Spinal cord (tissue), 10 donors: ENCODE measurements around the gene GRK3. TPM values are rescaled to one million over a fixed set of nuclear protein-coding genes. Genes with fewer than 3 reads are reported as not detected.

Source experiments
- DNase-seq, 6 donors: peaks; one replicate each; pipeline versions ENCODE4 v3.0.0 to v3.0.0-alpha.2; 2013 to 2015; ENCODE audit warnings: low spot score in 6 of 6, low read depth in 4 of 6
- H3K27ac ChIP-seq: one replicate; pipeline ENCODE4 v1.5.1; 2013; ENCODE audit warnings: low read depth, low read length, control low read depth
- H3K27me3 ChIP-seq: one replicate; pipeline ENCODE4 v1.6.1; 2013; ENCODE audit warnings: low read length; ENCODE audit not compliant: control insufficient read depth, insufficient read depth
- H3K36me3 ChIP-seq: one replicate; pipeline ENCODE4 v1.6.1; 2013; ENCODE audit warnings: low read length; ENCODE audit not compliant: control insufficient read depth, insufficient read depth
- H3K4me1 ChIP-seq: one replicate; pipeline ENCODE4 v1.6.1; 2013; ENCODE audit warnings: low read length; ENCODE audit not compliant: control insufficient read depth, insufficient read depth
- H3K4me3 ChIP-seq: one replicate; pipeline ENCODE4 v1.5.1; 2013; ENCODE audit warnings: low read depth, low read length, control low read depth
- H3K9me3 ChIP-seq: one replicate; pipeline ENCODE4 v1.6.1; 2013; ENCODE audit warnings: low read length; ENCODE audit not compliant: control insufficient read depth, insufficient read depth
- WGBS: methylation state at CpG from one replicate; pipeline ENCODE4 v1.1.5; 2013; ENCODE audit warnings: missing lambda C conversion rate; ENCODE audit not compliant: insufficient coverage; 5-methylcytosine and 5-hydroxymethylcytosine counted together
- polyA plus RNA-seq, 2 donors: library from polyadenylated mRNA; unstranded; fragments of 120-200 nt; gene quantifications; one replicate each; pipeline ENCODE4 v1.2.1, GENCODE V29; 2013; ENCODE audit not compliant: insufficient read length in 2 of 2
- total RNA-seq, 2 donors: library from RNA; depleted of rRNA in 1 of 2; stranded (reverse); fragments of 120-200 nt in 1 of 2; fragments of >200 nt in 1 of 2; gene quantifications; one replicate each; pipeline versions ENCODE4 v1.2.3 to v1.2.4, GENCODE V29; 2013 to 2014
- donor health status: healthy.

GRK3 gene
- total and polyA plus RNA-seq, 4 donors = 13.6 to 33.7 (median 31.8) TPM

DNA sequence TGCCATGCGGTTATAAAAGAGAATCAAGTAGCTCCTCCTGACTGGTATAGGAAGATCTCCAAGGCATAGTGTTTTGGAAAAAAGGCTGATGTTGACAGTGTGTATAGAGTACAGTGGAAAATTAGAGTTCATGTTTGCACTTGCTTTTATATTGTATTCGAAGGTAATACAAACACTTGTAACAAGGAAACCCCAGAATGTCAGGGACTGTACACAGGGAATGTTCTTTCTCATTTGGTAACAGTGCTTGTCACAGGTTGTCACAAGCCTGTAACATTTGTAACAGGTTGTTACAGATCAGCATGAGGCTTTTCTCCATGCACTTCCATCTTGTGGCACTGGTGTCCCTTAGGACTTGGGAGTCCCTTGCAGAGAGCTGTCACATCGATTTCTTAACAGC lies 64.0 kb downstream of the GRK3 start:
- no peaks in the 10 kb centered on the region for H3K9me3 ChIP-seq

DNA sequence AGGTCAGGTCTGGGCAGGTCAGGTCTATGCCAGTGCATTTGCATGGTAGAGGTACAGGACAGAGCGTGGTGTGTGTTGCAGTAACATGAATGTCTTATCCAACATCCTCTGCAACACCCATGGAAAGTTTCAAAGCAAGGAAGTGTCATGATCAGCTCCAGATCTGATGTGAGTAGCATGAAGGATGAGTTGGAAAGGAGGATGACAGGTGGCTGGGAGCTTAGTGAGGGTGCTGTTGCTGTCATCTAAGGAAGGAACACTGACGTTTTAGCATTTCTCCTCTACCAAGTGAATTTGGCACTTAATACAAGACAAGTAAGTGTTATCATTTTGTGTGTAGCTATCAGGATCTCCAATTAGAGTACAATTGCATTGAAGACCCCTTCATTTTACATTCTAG lies 65.1 kb downstream of the GRK3 start:
- no peak overlapping the region for H3K4me3 ChIP-seq
- DNase-seq = no peak
- H3K4me1 ChIP-seq = no peaks in the 10 kb centered on the region
- H3K9me3 ChIP-seq = no peaks in the 10 kb centered on the region
- no peaks in the 10 kb centered on the region for H3K27me3 ChIP-seq
- H3K36me3 ChIP-seq = no peaks in the 10 kb centered on the region
- no CpG with 5 or more reads among the region's 2 CpGs for WGBS
- no peak overlapping the region for H3K27ac ChIP-seq

More for the DNA sequence above, 64.0 kb downstream of the GRK3 start:
- no peaks in the 10 kb centered on the region for H3K4me1 ChIP-seq
- no peak overlapping the region for H3K4me3 ChIP-seq
- no peak for DNase-seq
- 100% methylated on average over 1 of the region's 3 CpGs for WGBS
- no peaks in the 10 kb centered on the region for H3K27me3 ChIP-seq
- no peaks in the 10 kb centered on the region for H3K36me3 ChIP-seq
- H3K27ac ChIP-seq = no peak overlapping the region

DNA sequence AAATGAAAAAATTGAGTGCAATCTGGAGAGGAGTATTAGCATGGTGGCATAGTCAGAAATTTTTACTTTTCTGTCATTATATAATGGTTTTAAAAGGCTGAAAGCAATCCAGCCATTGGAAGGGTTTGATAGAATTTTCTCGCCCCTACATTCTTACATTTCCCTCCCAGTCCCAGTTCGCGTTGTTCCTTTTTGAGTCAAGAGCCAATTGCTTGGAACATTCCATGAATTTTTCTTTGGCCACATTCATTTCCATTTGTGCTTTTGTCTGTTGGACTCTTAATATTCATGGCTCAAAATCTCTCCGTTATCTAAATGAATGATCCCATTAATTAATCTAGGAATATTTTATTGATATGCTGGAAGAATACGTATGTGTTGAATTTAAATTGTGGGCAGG lies 66.0 kb downstream of the GRK3 start:
- no peak overlapping the region for H3K27ac ChIP-seq
- no peaks in the 10 kb centered on the region for H3K36me3 ChIP-seq
- no peaks in the 10 kb centered on the region for H3K9me3 ChIP-seq
- H3K4me1 ChIP-seq = no peaks in the 10 kb centered on the region
- no peaks in the 10 kb centered on the region for H3K27me3 ChIP-seq
- 100% methylated on average over 2 of the region's 5 CpGs for WGBS
- DNase-seq = peak in 1 of 6 donors; percentile 8
- no peak overlapping the region for H3K4me3 ChIP-seq

DNA sequence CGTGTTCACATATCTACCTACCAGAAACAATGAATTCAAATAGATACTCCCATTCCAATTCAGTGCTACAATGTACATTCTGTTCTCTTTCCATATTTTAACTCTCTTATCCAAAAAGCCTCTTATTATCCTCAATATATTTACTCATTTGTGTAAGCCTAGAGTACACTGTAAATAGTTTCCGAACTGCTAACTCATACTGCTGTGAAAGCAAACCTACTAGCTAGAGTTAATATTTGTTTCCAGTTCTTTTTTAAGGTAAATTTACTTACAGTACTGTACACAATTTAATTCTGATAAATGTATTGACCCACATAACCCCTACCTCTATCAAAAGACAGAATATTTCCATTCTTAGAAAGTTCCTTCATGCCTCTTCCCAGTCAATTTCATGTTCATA lies 71.8 kb downstream of the GRK3 start:
- no peaks in the 10 kb centered on the region for H3K9me3 ChIP-seq
- no peak for DNase-seq
- H3K27ac ChIP-seq = no peak overlapping the region
- H3K27me3 ChIP-seq = no peaks in the 10 kb centered on the region
- no peak overlapping the region for H3K4me3 ChIP-seq
- no peaks in the 10 kb centered on the region for H3K36me3 ChIP-seq
- no peaks in the 10 kb centered on the region for H3K4me1 ChIP-seq
- WGBS = no CpG with 5 or more reads among the region's 2 CpGs

DNA sequence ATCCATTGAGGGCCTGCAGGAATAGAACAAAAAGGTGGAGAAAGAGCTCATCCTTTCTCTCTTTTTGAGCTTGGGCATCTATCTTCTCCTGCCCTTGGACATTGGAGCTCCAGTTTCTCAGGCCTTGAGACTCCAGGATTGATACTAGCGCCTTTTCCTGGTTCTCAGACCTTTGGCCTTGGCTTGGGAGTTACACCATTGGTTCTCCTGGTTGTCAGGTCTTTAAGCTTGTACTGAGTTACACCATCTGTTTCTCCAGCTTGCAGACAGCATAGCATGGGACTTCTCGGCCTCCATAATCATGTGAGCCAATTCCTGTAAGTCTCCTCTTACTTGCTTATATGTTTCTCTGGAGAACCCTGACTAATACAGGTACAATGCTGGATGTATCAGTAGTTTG lies 72.6 kb downstream of the GRK3 start:
- 46% methylated on average over 1 of the region's 2 CpGs for WGBS

DNA sequence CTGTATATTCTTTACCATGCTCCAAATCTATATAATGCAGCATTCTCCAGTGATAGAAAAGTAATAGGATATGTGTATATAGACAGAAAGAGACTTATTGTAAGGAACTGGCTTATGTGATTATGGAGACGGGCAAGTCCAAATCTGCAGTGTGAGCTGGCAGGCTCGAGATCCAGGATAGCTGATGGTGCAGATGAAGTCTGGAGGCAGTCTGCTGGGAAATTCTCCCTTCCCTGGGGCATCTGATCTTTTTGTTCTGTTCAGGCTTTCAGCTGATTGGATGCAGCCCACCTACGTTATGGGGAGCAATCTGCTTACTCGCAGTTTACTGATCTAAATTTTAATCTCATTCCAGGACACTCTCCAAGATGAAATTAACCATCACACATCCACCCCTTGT lies 73.2 kb downstream of the GRK3 start:
- DNase-seq = no peak
- Histone ChIP-seq H3K36me3 (no peaks in the 10 kb centered on the region), H3K4me1 (no peaks in the 10 kb centered on the region), H3K4me3 (no peak overlapping the region), H3K9me3 (no peaks in the 10 kb centered on the region), H3K27me3 (no peaks in the 10 kb centered on the region), H3K27ac (no peak overlapping the region)
- WGBS = 91% methylated on average over 4 of the region's 4 CpGs

More for the DNA sequence above, 72.6 kb downstream of the GRK3 start:
- no peaks in the 10 kb centered on the region for H3K36me3 ChIP-seq
- no peaks in the 10 kb centered on the region for H3K9me3 ChIP-seq
- H3K27me3 ChIP-seq = no peaks in the 10 kb centered on the region
- no peak for DNase-seq
- no peak overlapping the region for H3K4me3 ChIP-seq
- no peaks in the 10 kb centered on the region for H3K4me1 ChIP-seq
- H3K27ac ChIP-seq = no peak overlapping the region

DNA sequence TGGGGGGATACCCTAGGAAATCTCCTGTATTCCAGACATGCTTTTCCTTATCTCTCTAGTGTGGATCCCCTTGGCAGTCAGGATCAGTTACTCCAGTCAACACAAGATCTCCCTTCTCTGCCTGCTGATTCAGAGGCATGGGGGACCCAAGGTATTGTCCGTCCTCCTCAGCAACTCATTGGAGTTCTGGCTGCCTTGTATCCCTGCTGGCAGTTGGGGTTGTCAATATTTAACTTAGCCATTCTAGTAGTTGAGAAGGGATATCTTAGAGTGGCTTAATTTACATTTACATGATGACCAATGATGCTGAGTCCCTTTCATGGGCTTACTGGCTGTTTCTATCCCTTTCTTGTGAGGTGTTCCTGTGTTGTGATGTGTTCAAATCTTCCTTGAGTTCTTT lies 74.2 kb downstream of the GRK3 start:
- no peak for DNase-seq
- WGBS = no CpG with 5 or more reads among the region's 1 CpG
- no peak overlapping the region for H3K4me3 ChIP-seq
- no peaks in the 10 kb centered on the region for H3K27me3 ChIP-seq
- no peaks in the 10 kb centered on the region for H3K36me3 ChIP-seq
- no peaks in the 10 kb centered on the region for H3K9me3 ChIP-seq
- no peak overlapping the region for H3K27ac ChIP-seq
- no peaks in the 10 kb centered on the region for H3K4me1 ChIP-seq

DNA sequence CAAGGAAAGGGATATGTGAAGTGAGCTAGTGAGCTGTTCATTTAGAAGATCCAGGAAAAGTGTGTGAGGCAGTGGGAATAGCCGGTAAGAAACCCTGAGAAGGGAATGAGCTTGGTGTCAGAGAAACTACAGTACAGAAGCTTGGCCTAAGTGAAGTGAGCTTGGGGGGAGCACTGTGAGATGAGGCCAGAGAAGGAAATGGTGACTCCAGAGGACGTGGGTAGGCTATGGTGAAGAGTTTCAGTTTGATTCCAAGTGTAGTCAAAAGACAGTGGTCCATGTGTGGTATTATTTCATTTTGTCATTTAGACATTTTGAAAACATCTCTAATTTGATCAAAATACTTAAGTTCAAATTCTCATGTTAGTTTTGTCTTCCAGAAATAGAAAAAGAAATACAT lies 77.2 kb downstream of the GRK3 start:
- Histone ChIP-seq H3K4me1 (no peaks in the 10 kb centered on the region), H3K9me3 (no peaks in the 10 kb centered on the region), H3K36me3 (no peaks in the 10 kb centered on the region), H3K27me3 (no peaks in the 10 kb centered on the region), H3K4me3 (no peak overlapping the region), H3K27ac (no peak overlapping the region)
- DNase-seq = no peak
- WGBS = 100% methylated on average over 1 of the region's 2 CpGs

DNA sequence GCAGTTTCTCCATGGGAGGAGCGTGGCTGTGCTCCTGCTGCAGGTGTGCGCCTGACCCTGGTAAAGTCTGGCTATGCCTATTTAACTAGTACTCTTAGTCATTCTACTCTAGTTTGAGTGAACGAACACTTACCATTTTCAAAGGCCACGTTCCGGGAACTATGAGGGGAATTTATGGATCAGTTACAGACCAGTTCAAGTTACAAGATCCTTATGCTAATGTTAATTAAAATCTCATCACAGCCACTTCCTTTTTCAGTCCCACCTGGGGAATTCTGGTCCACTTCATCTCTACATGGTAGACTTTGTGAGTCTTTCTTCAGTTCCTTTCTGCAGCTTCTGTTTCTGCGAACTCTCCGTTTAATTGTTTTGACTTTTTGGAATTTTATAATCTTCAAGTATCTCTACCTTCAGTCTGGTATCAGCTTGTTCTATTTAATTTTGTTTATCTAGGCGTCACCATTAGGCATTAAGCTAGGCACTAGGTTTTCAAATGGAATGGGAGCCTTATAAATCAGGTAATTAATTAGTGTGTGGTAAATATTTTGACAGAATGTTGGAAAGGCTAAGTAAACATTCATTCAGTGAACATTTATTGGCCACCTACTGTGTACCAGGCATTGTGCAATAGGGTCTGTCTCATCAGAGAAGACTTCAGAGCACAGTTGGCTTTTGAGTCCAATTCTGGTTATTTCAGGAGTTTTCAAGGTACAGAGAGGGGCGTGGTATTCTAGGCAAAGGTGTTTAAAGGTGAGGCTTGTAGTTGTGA lies 78.9 kb downstream of the GRK3 start:
- Histone ChIP-seq H3K27ac (no peak overlapping the region), H3K9me3 (no peaks in the 10 kb centered on the region), H3K27me3 (no peaks in the 10 kb centered on the region), H3K36me3 (no peaks in the 10 kb centered on the region), H3K4me3 (no peak overlapping the region), H3K4me1 (no peaks in the 10 kb centered on the region)
- no peak for DNase-seq
- WGBS = 100% methylated on average over 3 of the region's 9 CpGs

DNA sequence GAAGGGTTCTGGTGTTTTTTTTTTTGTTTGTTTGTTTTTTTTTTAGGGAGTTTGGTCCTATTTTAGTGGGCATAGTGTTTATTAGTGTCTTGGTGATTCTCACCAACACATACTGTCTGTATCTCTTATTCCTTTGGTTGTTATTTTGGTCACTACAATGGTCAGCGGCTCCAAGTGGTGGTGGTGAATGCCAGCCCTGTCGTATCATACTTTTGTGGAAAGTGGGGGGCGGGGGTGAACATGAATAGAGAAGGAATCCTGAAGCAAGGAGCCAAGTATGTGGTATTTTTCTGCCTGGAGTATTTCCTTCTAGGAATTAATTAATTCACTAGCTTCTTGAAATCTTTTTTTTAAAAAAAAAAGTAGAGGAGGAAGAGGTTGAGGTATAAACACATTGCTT lies 79.6 kb downstream of the GRK3 start:
- H3K9me3 ChIP-seq = no peaks in the 10 kb centered on the region
- no peak for DNase-seq
- no peaks in the 10 kb centered on the region for H3K27me3 ChIP-seq
- H3K4me1 ChIP-seq = no peaks in the 10 kb centered on the region
- no peak overlapping the region for H3K27ac ChIP-seq
- H3K36me3 ChIP-seq = no peaks in the 10 kb centered on the region
- no peak overlapping the region for H3K4me3 ChIP-seq
- WGBS = no CpG with 5 or more reads among the region's 3 CpGs
